HepG2 (cell line): ENCODE measurements around the gene BRAF. TPM values are rescaled to one million over a fixed set of nuclear protein-coding genes. Genes with fewer than 3 reads are reported as not detected.

ENCODE experiments used
- ATAC-seq: fragments of 200-7000 bp; cut with Tn5 transposase; 3 replicates; pipeline ENCODE4 v1.9.1; 2020; ENCODE audit warnings: mild to moderate bottlenecking, moderate library complexity
- BruUV-seq: library from RNA; stranded (reverse); fragments of 400-500 nt; replicated peaks from 2 replicates; lab custom pipeline; 2021; lab: Mats Ljungman, UMichigan
- CTCF ChIA-PET: fragments of 300-600 bp; formaldehyde crosslinking; extraction: SDS; loops from one replicate; lab custom pipeline; 2021; ENCODE audit warnings: low total read pairs, inconsistent platforms, low intra/inter-chr PET ratio; lab: Yijun Ruan, JAX
- POLR2A ChIA-PET: fragments of 350-600 bp; sonication (Branson Sonifier 250); formaldehyde crosslinking; loops from one replicate; lab custom pipeline; 2020; ENCODE audit warnings: antibody characterized with exemption, inconsistent platforms; lab: Yijun Ruan, JAX
- DNase-seq: peaks from one replicate; pipeline ENCODE4 v3.0.0-alpha.2; 2015; ENCODE audit warnings: low spot score
- FAIRE-seq: peaks from 3 replicates; lab custom pipeline; 2011; peaks lifted over from hg19 to GRCh38; lab: Jason Lieb, UNC
- H2AFZ ChIP-seq: one replicate; pipeline ENCODE4 v1.6.1; 2011; ENCODE audit warnings: low read length, inconsistent platforms
- H3K27ac ChIP-seq: fragments of 300-600 bp; 3 replicates; pipeline ENCODE4 v1.8.0; 2011; ENCODE audit warnings: mixed run types, mild to moderate bottlenecking, mixed read lengths, low read length, inconsistent platforms; ENCODE audit not compliant: insufficient read depth; ENCODE audit errors: extremely low read length
- H3K27me3 ChIP-seq, 2 experiments: fragments of 200-600 bp in 1 of 2; 2 replicates in 1 of 2; 3 replicates in 1 of 2; pipeline versions ENCODE4 v1.6.0 to v1.8.0; 2011; ENCODE audit warnings: low read length in 2 of 2, mild to moderate bottlenecking in 2 of 2, moderate library complexity in 2 of 2, inconsistent platforms in 1 of 2; ENCODE audit not compliant: insufficient read depth in 2 of 2, control insufficient read depth in 1 of 2
- H3K36me3 ChIP-seq, 2 experiments: fragments of 200-600 bp in 1 of 2; replicated peaks in 1 of 2; 2 replicates in 1 of 2; 3 replicates in 1 of 2; pipeline versions ENCODE4 v1.5.1 to v1.8.0; 2011; ENCODE audit warnings: low read length in 2 of 2, inconsistent platforms in 1 of 2; ENCODE audit not compliant: insufficient read depth in 2 of 2, control insufficient read depth in 1 of 2
- H3K4me1 ChIP-seq: 2 replicates; pipeline ENCODE4 v1.5.1; 2012; ENCODE audit warnings: low read length, inconsistent platforms; ENCODE audit not compliant: insufficient read depth
- H3K4me2 ChIP-seq: 2 replicates; pipeline ENCODE4 v1.6.0; 2011; ENCODE audit warnings: low read depth, low read length, inconsistent platforms
- H3K4me3 ChIP-seq, 3 experiments: fragments of 200-600 bp in 1 of 3; sonication (generic), shearing (Covaris generic) in 1 of 3; replicated peaks in 1 of 3; 2 replicates each; pipeline ENCODE4 v1.5.1; 2011 to 2016; ENCODE audit warnings: low read length in 3 of 3, inconsistent platforms in 2 of 3, low read depth in 2 of 3, mild to moderate bottlenecking in 2 of 3, control low read depth in 1 of 3, mixed read lengths in 1 of 3; ENCODE audit not compliant: insufficient read depth in 1 of 3
- H3K79me2 ChIP-seq: one replicate; pipeline ENCODE4 v1.6.1; 2011; ENCODE audit warnings: low read length, inconsistent platforms; ENCODE audit not compliant: insufficient read depth
- H3K9ac ChIP-seq: 2 replicates; pipeline ENCODE4 v1.6.0; 2011; ENCODE audit warnings: mild to moderate bottlenecking, low read depth, low read length, inconsistent platforms; ENCODE audit not compliant: insufficient read depth
- H3K9me3 ChIP-seq: 2 replicates; pipeline ENCODE4 v1.5.1; 2012; ENCODE audit warnings: mild to moderate bottlenecking, low read length
- H4K20me1 ChIP-seq: 2 replicates; pipeline ENCODE4 v1.6.0; 2011; ENCODE audit warnings: inconsistent platforms, mild to moderate bottlenecking, low read length, moderate library complexity; ENCODE audit not compliant: insufficient read depth
- ESRRA ChIP-seq: sonication (generic); formaldehyde crosslinking; IDR thresholded peaks from 2 replicates; pipeline ENCODE4 v1.5.1; 2020; ENCODE audit warnings: mild to moderate bottlenecking, low read depth, missing genetic modification reagents
- IKZF5 ChIP-seq: IDR thresholded peaks from 2 replicates; pipeline ENCODE4 v1.6.1; 2018; ENCODE audit warnings: missing genetic modification reagents, mild to moderate bottlenecking, missing compliant biosample characterization
- KAT8 ChIP-seq: IDR thresholded peaks from 2 replicates; pipeline ENCODE4 v1.6.1; 2016; ENCODE audit warnings: missing genetic modification reagents, missing compliant biosample characterization
- LRRFIP1 ChIP-seq: sonication (generic); formaldehyde crosslinking; conservative IDR thresholded peaks from 2 replicates; pipeline ENCODE4 v1.4.0; 2020; ENCODE audit warnings: missing genetic modification reagents
- NFYB ChIP-seq: sonication (generic); formaldehyde crosslinking; IDR thresholded peaks from 2 replicates; pipeline ENCODE4 v1.4.0; 2020; ENCODE audit warnings: missing genetic modification reagents
- RFX1 ChIP-seq: fragments of 450-650 bp; IDR thresholded peaks from 2 replicates; pipeline ENCODE4 v1.6.1; 2017
- ZBTB33 ChIP-seq: sonication (generic); formaldehyde crosslinking; IDR thresholded peaks from 2 replicates; pipeline ENCODE4 v1.4.0; 2020; ENCODE audit warnings: missing genetic modification reagents
- ZHX2 ChIP-seq, 2 experiments: sonication (generic) in 1 of 2; formaldehyde crosslinking in 1 of 2; IDR thresholded peaks; 2 replicates each; pipeline versions ENCODE4 v1.6.1 to v1.9.0; 2014 to 2022; ENCODE audit warnings: antibody characterized with exemption in 1 of 2, borderline replicate concordance in 1 of 2, inconsistent platforms in 1 of 2, low read depth in 1 of 2, missing genetic modification reagents in 1 of 2
- ZNF329 ChIP-seq: sonication (generic); formaldehyde crosslinking; IDR thresholded peaks from 2 replicates; pipeline ENCODE4 v1.9.0; 2021; ENCODE audit warnings: low read depth, mild to moderate bottlenecking, missing genetic modification reagents
- ZNF546 ChIP-seq: sonication (generic); formaldehyde crosslinking; conservative IDR thresholded peaks from 2 replicates; pipeline ENCODE4 v1.8.1; 2023; ENCODE audit warnings: mild to moderate bottlenecking, missing genetic modification reagents
- ZNF891 ChIP-seq: sonication (generic); formaldehyde crosslinking; IDR thresholded peaks from 2 replicates; pipeline ENCODE4 v1.5.0; 2020; ENCODE audit warnings: mild to moderate bottlenecking, missing genetic modification reagents
- WGBS: methylation state at CpG from one replicate; pipeline ENCODE4 v1.1.6; 2017; ENCODE audit warnings: low lambda C conversion rate; 5-methylcytosine and 5-hydroxymethylcytosine counted together
- in situ Hi-C: cut with HindIII; loops from 2 replicates; pipeline ENCODE4 v1.10.0; 2017; ENCODE audit warnings: low pct_unique_long_range_greater_than_20kb; ENCODE audit not compliant: extremely low pct_ligation_motif_present
- intact Hi-C: fragments of 100-400 bp; cut with micrococcal nuclease; formaldehyde crosslinking; loops from one replicate; pipeline ENCODE4 v1.10.0; 2022; ENCODE audit not compliant: unreplicated experiment
- polyA plus RNA-seq, 8 experiments: library from polyadenylated mRNA; depleted of rRNA in 3 of 8; stranded (reverse) in 7 of 8; unstranded in 1 of 8; fragments of >200 nt; fragmentation: Illumina TruSeq in 4 of 8; extraction: Trizol in 4 of 8; gene quantifications; 2 replicates each; pipeline versions ENCODE4 v1.2.1 to v1.2.3, GENCODE V29; 2011 to 2016; ENCODE audit warnings: low read depth in 4 of 8, missing spikeins in 1 of 8, mixed read lengths in 1 of 8; ENCODE audit not compliant: insufficient read depth in 1 of 8
- total RNA-seq, 5 experiments: library from RNA; depleted of rRNA; stranded (reverse); fragments of >200 nt; fragmentation: Illumina TruSeq; extraction: Trizol; gene quantifications; 2 replicates each; pipeline ENCODE4 v1.2.3, GENCODE V29; 2016; ENCODE audit warnings: low read depth in 1 of 5

Gene BRAF
- total and polyA plus RNA-seq, 2 of the 13 experiments (the other 11 are each of a cell fraction or from before 2014, with no cell fraction given), result 12.5 to 13.4 TPM

- H3K4me2 ChIP-seq, result no peak overlapping the region
- H3K4me1 ChIP-seq, result peaks cover 8% of the 10 kb centered on the region; the same call in 1 of the 2 replicates
- H2AFZ ChIP-seq, result no peak overlapping the region
- H3K9me3 ChIP-seq, result no peaks in the 10 kb centered on the region
- ATAC-seq (no peak), DNase-seq (no peak), FAIRE-seq (no peak)
- in situ Hi-C loops, result loop anchor here (25.0 kb wide), 1 partner anchor 328 kb away; the partner anchor contains the start of gene MRPS33
- H3K27me3 ChIP-seq, result no peaks in the 10 kb centered on the region
- intact Hi-C loops, result no loop called here
- H3K36me3 ChIP-seq, result peaks cover 0 to 13% of the 10 kb centered on the region in 2 experiments; a peak in 3 of 5 replicates
- 91% methylated on average over 16 of the region's 20 CpGs for WGBS
- no peaks in the 10 kb centered on the region for H3K79me2 ChIP-seq
- no peak overlapping the region for H3K27ac ChIP-seq
- CTCF ChIA-PET, result no interaction called here
- no TSS peak for BruUV-seq
- no peak overlapping the region for H3K9ac ChIP-seq
- no peaks in the 10 kb centered on the region for H4K20me1 ChIP-seq
- H3K4me3 ChIP-seq, result no peak overlapping the region
- POLR2A ChIA-PET, result interaction anchor here (0.7 to 1.4 kb wide), 2 partner anchors 12 to 28 kb away, joined by 3 read pairs; partner anchors contain the start of gene NDUFB2
- TF ChIP-seq LRRFIP1 (CRISPR knock-in tag) (no peak), NFYB (CRISPR knock-in tag) (no peak), ESRRA (CRISPR knock-in tag) (no peak), ZNF546 (no peak), ZNF329 (CRISPR knock-in tag) (no peak), KAT8 (CRISPR knock-in tag) (no peak), ZNF891 (no peak), IKZF5 (CRISPR knock-in tag) (no peak), RFX1 (no peak), ZHX2 (IDR thresholded peaks at IDR 0.05; ENCODE audit: low read depth) (no peak), ZHX2 (CRISPR knock-in tag; IDR thresholded peaks at IDR 0.05; ENCODE audit: borderline replicate concordance) (no peak), ZBTB33 (CRISPR knock-in tag) (no peak)
These were observed 240.4 kb downstream of the BRAF start for GRCh38 chr7:140684066-140684950.
